ENCODE data around the gene AEN. TPM values are rescaled to one million over a fixed set of nuclear protein-coding genes. Genes with fewer than 3 reads are reported as not detected.
A peak's percentile ranks its signal among the peaks of the same experiment; 100 is the strongest.
"Not testable (repeated sequence)": the region's sequence is repeated elsewhere in the genome, so short reads cannot be mapped to it uniquely, and the experiment has no call there.

Gene AEN
- total and polyA plus RNA-seq, 3 experiments from 2014 or later = 22.8 to 109 (median 109) TPM

DNA sequence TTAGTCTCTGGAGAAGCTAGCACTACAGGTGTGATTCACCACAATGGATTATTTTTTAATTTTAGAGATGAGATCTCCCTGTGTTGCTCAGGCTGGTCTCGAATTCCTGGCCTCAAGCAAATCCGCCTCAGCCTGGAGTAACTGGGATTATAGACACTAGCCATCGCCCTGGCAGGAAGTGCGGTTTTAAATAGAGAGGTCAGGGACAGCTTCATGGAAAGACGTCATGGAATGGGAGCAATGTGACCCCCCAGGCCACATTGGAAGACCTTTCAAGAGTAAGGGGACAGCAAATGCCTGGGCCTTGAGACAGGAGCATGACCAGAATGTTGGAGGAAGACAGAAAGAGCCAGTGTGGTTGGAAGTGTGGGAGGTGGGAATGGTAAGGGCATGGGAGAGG lies 15.5 kb downstream of the AEN start:
- Mint-ChIP-seq H3K4me1 (peaks cover 71 to 90% (median 87%) of the 10 kb centered on the region in 3 donors), H3K36me3 (peaks cover 7 to 31% (median 16%) of the 10 kb centered on the region in 3 donors), H3K27me3 (peaks cover 0 to 3% of the 10 kb centered on the region in 2 donors), H3K9me3 (no peaks in the 10 kb centered on the region), H3K27ac (peak overlapping the region; percentile 91 to 100 (median 97)), H3K4me3 (peak overlapping the region; percentile 86 to 97 (median 93))
- no peaks in the 10 kb centered on the region for H3K27me3 ChIP-seq (ENCODE audit: insufficient read depth, low read length, poor library complexity, severe bottlenecking)
- H3K27ac ChIP-seq (ENCODE audit: low read depth, low read length) = peak overlapping the region; percentile 91
- no peak for DNase-seq
- no peaks in the 10 kb centered on the region for H3K36me3 ChIP-seq (ENCODE audit: insufficient read depth, low read length)
- no peaks in the 10 kb centered on the region for H3K9me3 ChIP-seq (ENCODE audit: low read length)
- POLR2A ChIA-PET = interaction anchor here (2.4 kb wide), 1 partner anchor 10 kb away, joined by 20 read pairs; no protein-coding TSS in a partner anchor
- H3K4me1 ChIP-seq (ENCODE audit: insufficient read depth, low read length) = peaks cover 89% of the 10 kb centered on the region
- peak overlapping the region; percentile 68 for H3K4me3 ChIP-seq (ENCODE audit: low read length)
- CTCF ChIA-PET = interaction anchor here (1.1 to 3.0 kb wide), 6 partner anchors 9 to 28 kb away, joined by 3 to 35 read pairs (median 10); partner anchors contain the start of gene AEN

DNA sequence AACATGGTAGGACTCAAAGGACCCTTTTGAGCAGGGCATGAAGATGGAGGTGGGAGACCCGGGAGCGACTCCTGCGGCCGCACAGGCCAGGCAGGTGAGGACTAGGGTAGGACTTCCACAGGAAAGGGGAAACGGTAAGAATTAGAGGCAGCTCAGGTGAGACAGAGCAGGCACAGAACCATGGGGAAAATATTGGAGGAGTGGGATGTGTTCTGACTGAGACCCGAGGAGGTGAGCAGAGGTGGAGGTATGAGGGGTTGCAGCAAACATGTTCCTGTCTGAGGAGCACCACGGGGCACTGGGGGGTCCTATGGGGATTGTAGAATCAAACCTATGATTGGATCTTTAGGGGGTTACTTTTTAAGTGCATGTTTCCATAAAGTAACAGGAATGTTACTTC lies 16.3 kb downstream of the AEN start:
- Histone ChIP-seq H3K4me1 (ENCODE audit: insufficient read depth, low read length) (peaks cover 89% of the 10 kb centered on the region), H3K4me3 (ENCODE audit: low read length) (peak overlapping the region; percentile 68), H3K36me3 (ENCODE audit: insufficient read depth, low read length) (peaks cover 5% of the 10 kb centered on the region), H3K9me3 (ENCODE audit: low read length) (no peaks in the 10 kb centered on the region), H3K27ac (ENCODE audit: low read depth, low read length) (peak overlapping the region; percentile 96), H3K27me3 (ENCODE audit: insufficient read depth, low read length, poor library complexity, severe bottlenecking) (no peaks in the 10 kb centered on the region)
- ChIA-PET POLR2A (no interaction called here), CTCF (no interaction called here)
- Mint-ChIP-seq H3K27ac (peak overlapping the region; percentile 91 to 100 (median 97)), H3K4me1 (peaks cover 74 to 90% (median 87%) of the 10 kb centered on the region in 3 donors), H3K9me3 (no peaks in the 10 kb centered on the region), H3K27me3 (peaks cover 0 to 3% of the 10 kb centered on the region in 2 donors), H3K4me3 (peak overlapping the region; percentile 86 to 97 (median 93)), H3K36me3 (peaks cover 12 to 30% (median 15%) of the 10 kb centered on the region in 3 donors)
- no peak for DNase-seq

DNA sequence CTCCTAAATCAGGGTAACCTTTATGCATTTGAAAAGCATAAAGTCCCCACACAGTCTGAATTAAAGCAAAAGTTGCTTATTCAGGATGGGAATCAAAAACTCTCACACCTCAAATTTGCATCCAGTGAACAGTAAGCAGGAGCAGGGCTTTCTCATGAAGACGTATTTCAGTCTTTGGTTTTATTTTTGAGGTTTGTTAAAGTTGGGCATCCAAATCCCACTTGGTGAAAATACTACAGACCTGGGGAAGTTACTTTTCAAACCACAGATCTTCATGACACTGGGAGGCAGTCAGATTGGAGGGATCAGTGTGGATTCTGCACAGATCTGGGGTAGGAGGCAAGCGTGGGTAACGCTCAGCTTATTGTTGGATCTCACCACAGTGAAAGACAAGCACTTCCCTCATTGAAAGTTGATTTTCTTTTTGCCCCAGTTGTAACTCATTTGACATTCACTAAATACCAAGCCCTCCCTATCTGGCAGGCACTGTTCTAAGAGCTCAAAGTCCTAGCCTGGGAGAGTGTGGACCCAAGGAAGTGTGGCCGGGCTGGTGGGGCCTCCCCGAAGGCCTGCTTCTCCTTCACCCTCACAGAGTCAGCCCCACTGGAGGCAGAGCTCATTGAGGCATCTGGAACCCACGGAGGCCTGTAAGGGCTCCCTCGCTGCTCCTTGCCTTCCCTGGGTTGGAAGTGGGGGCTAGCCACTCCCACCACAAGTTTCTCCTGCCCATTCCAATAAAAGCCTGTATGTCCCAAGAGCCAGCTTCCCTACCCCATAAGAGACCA lies 16.9 kb downstream of the AEN start:
- ChIA-PET POLR2A (interaction anchor here (0.7 to 1.6 kb wide), 6 partner anchors 10 to 171 kb away, joined by 3 to 13 read pairs (median 6); partner anchors contain the start of genes MRPL46 and MRPS11), CTCF (interaction anchor here (0.9 to 1.3 kb wide), 6 partner anchors 9 to 697 kb away, joined by 3 to 21 read pairs (median 4); partner anchors contain the start of gene POLG)
- H3K27me3 Mint-ChIP-seq = peaks cover 0 to 3% of the 10 kb centered on the region in 2 donors
- H3K36me3 Mint-ChIP-seq = peaks cover 13 to 33% (median 13%) of the 10 kb centered on the region in 3 donors
- Histone ChIP-seq H3K9me3 (ENCODE audit: low read length) (no peaks in the 10 kb centered on the region), H3K36me3 (ENCODE audit: insufficient read depth, low read length) (peaks cover 8% of the 10 kb centered on the region), H3K27ac (ENCODE audit: low read depth, low read length) (peak overlapping the region; percentile 96), H3K4me1 (ENCODE audit: insufficient read depth, low read length) (peaks cover 90% of the 10 kb centered on the region), H3K27me3 (ENCODE audit: insufficient read depth, low read length, poor library complexity, severe bottlenecking) (no peaks in the 10 kb centered on the region), H3K4me3 (ENCODE audit: low read length) (peak overlapping the region; percentile 68)
- H3K9me3 Mint-ChIP-seq = no peaks in the 10 kb centered on the region
- no peak for DNase-seq
- H3K27ac Mint-ChIP-seq = peak overlapping the region; percentile 91 to 100 (median 97)
- H3K4me3 Mint-ChIP-seq = peak overlapping the region; percentile 86 to 97 (median 93)
- H3K4me1 Mint-ChIP-seq = peaks cover 70 to 88% (median 87%) of the 10 kb centered on the region in 3 donors

DNA sequence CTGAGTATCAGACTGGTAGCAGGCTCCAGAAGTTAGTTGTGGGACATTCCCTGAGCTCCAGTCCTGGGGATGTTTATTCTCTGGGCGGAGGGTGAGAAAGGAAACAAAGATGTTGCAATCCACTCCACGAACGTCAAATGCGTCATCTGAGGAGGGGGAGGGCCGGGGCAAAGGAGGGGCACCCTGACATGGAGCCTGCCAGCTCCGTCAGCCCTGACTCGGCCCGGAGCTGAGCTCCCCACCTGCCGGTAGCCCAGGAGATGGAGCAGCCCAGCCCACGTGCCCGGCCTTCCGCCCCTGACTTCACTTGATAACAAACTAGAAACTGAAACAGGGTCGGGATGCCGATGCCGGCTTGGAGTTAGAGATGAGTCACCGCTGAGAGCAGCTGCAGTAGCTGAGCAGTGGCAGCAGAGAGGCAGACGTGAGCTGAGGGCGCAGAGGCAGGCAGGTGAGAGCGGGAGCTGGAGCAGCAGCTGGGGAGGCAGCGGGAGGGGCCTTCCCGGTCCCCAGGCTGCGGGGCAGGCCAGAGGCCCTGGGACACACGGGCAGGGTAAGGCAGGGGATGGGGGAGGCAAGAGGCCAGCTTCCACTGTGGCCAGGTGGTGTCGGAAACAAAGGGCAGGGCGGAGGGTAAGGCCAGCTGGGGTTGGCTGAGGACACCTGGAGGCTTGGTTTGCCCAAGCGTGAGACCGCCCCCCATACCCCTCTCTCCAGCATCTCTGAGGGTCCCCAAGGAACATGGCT lies 17.7 kb downstream of the AEN start, which contains the start of gene ISG20:
Gene ISG20 (plus strand): TSS at position 391 of the 747 bp plus-strand sequence. CDS start 351 bp downstream, at position 742.
- POLR2A ChIA-PET = interaction anchor here (0.6 to 1.6 kb wide), 8 partner anchors 9 to 172 kb away, joined by 3 to 13 read pairs (median 5); partner anchors contain the start of genes MRPL46 and MRPS11

DNA sequence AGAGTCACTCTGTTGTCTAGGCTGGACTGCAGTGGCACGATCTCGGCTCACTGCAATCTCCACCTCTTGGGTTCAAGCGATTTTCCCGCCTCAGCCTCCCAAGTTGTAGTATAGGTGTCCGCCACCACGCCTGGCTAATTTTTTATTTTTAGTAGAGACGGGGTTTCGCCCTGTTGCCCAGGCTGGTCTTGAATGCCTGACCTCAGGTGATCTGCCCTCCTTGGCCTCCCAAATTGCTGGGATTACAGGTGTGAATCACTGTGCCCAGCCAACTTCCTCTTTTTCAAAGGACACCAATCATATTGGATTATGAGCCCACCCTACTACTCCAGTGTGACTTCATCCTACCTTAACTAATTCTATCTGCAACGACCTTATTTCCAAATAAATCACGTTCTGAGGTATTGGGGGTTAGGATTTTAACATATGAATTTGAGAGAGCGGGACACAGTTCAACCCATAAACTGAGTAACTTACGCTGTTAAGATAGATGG lies 20.9 kb downstream of the AEN start:
- DNase-seq = no peak
- Histone ChIP-seq H3K4me1 (ENCODE audit: insufficient read depth, low read length) (peaks cover 86% of the 10 kb centered on the region), H3K9me3 (ENCODE audit: low read length) (no peaks in the 10 kb centered on the region), H3K4me3 (ENCODE audit: low read length) (no peak overlapping the region), H3K27ac (ENCODE audit: low read depth, low read length) (no peak overlapping the region), H3K27me3 (ENCODE audit: insufficient read depth, low read length, poor library complexity, severe bottlenecking) (no peaks in the 10 kb centered on the region), H3K36me3 (ENCODE audit: insufficient read depth, low read length) (peaks cover 31% of the 10 kb centered on the region)
- Mint-ChIP-seq H3K9me3 (no peaks in the 10 kb centered on the region), H3K27ac (peak overlapping the region; percentile 51 to 97 (median 78)), H3K4me1 (peaks cover 61 to 87% (median 86%) of the 10 kb centered on the region in 3 donors), H3K36me3 (peaks cover 21 to 58% (median 22%) of the 10 kb centered on the region in 3 donors), H3K4me3 (peak overlapping the region; percentile 53 to 79 (median 60)), H3K27me3 (peaks cover 0 to 3% of the 10 kb centered on the region in 2 donors)
- POLR2A ChIA-PET = interaction anchor here (0.6 kb wide), 1 partner anchor 12 kb away, joined by 5 read pairs; no protein-coding TSS in a partner anchor
- CTCF ChIA-PET = interaction anchor here (1.2 kb wide), 1 partner anchor 17 kb away, joined by 5 read pairs; no protein-coding TSS in a partner anchor

More for the DNA sequence above, 17.7 kb downstream of the AEN start, which contains the start of gene ISG20:
- Histone ChIP-seq H3K9me3 (ENCODE audit: low read length) (no peaks in the 10 kb centered on the region), H3K27me3 (ENCODE audit: insufficient read depth, low read length, poor library complexity, severe bottlenecking) (no peaks in the 10 kb centered on the region), H3K4me3 (ENCODE audit: low read length) (peak within 1 kb of the TSS; percentile 80), H3K4me1 (ENCODE audit: insufficient read depth, low read length) (peaks cover 90% of the 10 kb centered on the region), H3K36me3 (ENCODE audit: insufficient read depth, low read length) (peaks cover 11% of the 10 kb centered on the region), H3K27ac (ENCODE audit: low read depth, low read length) (peak within 1 kb of the TSS; percentile 96)
- DNase-seq = peak; percentile 96 to 99 (median 99)
- CTCF ChIA-PET = interaction anchor here (0.9 to 1.3 kb wide), 6 partner anchors 8 to 696 kb away, joined by 3 to 21 read pairs (median 4); partner anchors contain the start of gene POLG
- peak within 1 kb of the TSS; percentile 86 to 97 (median 93) for H3K4me3 Mint-ChIP-seq
- H3K27me3 Mint-ChIP-seq = peaks cover 0 to 3% of the 10 kb centered on the region in 2 donors
- H3K27ac Mint-ChIP-seq = peak within 1 kb of the TSS; percentile 91 to 100 (median 98)
- H3K9me3 Mint-ChIP-seq = no peaks in the 10 kb centered on the region
- H3K4me1 Mint-ChIP-seq = peaks cover 65 to 87% (median 87%) of the 10 kb centered on the region in 3 donors
- peaks cover 13 to 36% (median 13%) of the 10 kb centered on the region in 3 donors for H3K36me3 Mint-ChIP-seq

DNA sequence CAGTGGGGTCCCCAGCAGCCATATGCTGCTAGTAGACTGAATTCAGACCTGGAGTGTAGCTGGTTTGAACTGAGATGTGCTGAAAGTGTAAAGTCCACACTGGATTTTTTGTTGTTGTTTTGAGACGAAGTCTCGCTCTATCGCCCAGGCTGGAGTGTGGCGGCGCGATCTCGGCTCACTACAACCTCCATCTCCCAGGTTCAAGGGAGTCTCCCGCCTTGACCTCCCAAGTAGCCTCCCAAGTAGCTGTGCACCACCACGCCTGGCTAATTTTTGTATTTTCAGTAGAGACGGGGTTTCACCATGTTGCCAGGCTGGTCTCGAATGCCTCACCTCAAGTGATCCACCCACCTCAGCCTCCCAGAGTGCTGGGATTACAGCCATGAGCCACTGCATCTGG lies 21.4 kb downstream of the AEN start:
- DNase-seq; POLR2A ChIA-PET; H3K4me3 ChIP-seq (ENCODE audit: low read length); H3K9me3 ChIP-seq (ENCODE audit: low read length); H3K27me3 Mint-ChIP-seq; H3K27ac ChIP-seq (ENCODE audit: low read depth, low read length); H3K27me3 ChIP-seq (ENCODE audit: insufficient read depth, low read length, poor library complexity, severe bottlenecking); H3K9me3 Mint-ChIP-seq: not testable (repeated sequence)
- Mint-ChIP-seq H3K27ac (peak overlapping the region; percentile 51 to 97 (median 78)), H3K4me1 (peaks cover 60 to 87% (median 86%) of the 10 kb centered on the region in 3 donors), H3K36me3 (peaks cover 21 to 64% (median 24%) of the 10 kb centered on the region in 3 donors), H3K4me3 (peak overlapping the region in 6 of 7 donors; percentile 53 to 79 (median 62))
- CTCF ChIA-PET = interaction anchor here (1.2 kb wide), 1 partner anchor 18 kb away, joined by 5 read pairs; no protein-coding TSS in a partner anchor
- Histone ChIP-seq H3K4me1 (ENCODE audit: insufficient read depth, low read length) (peaks cover 86% of the 10 kb centered on the region), H3K36me3 (ENCODE audit: insufficient read depth, low read length) (peaks cover 31% of the 10 kb centered on the region)

DNA sequence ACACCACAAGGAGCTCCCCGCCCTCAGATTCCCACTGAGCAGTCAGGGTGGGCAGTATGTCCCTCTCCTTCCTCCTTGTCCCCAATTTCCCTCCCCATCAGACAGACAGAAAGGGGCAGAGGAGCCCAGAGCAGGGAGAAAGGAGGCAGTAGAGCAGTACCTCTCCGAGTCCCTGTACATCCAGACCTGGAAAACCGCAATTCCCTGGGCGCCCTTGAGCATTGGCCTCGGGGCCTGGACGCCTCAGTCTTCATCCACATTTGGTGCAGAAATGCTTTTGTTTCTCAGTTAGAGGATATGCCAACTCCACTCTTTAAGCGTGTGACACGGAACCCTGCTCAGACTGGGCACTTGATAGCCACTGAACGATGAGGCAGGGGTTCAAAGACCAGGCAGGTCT lies 23.6 kb downstream of the AEN start:
- Histone ChIP-seq H3K36me3 (ENCODE audit: insufficient read depth, low read length) (peaks cover 31% of the 10 kb centered on the region), H3K27ac (ENCODE audit: low read depth, low read length) (no peak overlapping the region), H3K27me3 (ENCODE audit: insufficient read depth, low read length, poor library complexity, severe bottlenecking) (no peaks in the 10 kb centered on the region), H3K4me1 (ENCODE audit: insufficient read depth, low read length) (peaks cover 88% of the 10 kb centered on the region), H3K9me3 (ENCODE audit: low read length) (no peaks in the 10 kb centered on the region), H3K4me3 (ENCODE audit: low read length) (no peak overlapping the region)
- H3K9me3 Mint-ChIP-seq = no peaks in the 10 kb centered on the region
- H3K4me1 Mint-ChIP-seq = peaks cover 66 to 90% (median 89%) of the 10 kb centered on the region in 3 donors
- POLR2A ChIA-PET = no interaction called here
- H3K27ac Mint-ChIP-seq = peak overlapping the region in 6 of 8 donors; percentile 15 to 90 (median 66)
- H3K4me3 Mint-ChIP-seq = peak overlapping the region in 2 of 7 donors; percentile 60 to 83
- peaks cover 0 to 2% of the 10 kb centered on the region in 2 donors for H3K27me3 Mint-ChIP-seq
- CTCF ChIA-PET = interaction anchor here (1.3 to 1.9 kb wide), 3 partner anchors 12 to 260 kb away, joined by 3 to 5 read pairs (median 4); no protein-coding TSS in a partner anchor
- peaks cover 20 to 77% (median 30%) of the 10 kb centered on the region in 3 donors for H3K36me3 Mint-ChIP-seq
- no peak for DNase-seq

Measured in CD8-positive, alpha-beta memory T cell (primary cell).